HFFc6 (cell line): ENCODE results near the gene HNRNPA1. TPM values are rescaled to one million over a fixed set of nuclear protein-coding genes. Genes with fewer than 3 reads are reported as not detected.

Experiments
- DNase-seq: peaks from one replicate; pipeline ENCODE4 v3.0.0-alpha.2; 2018
- H3K27ac Mint-ChIP-seq: 2 replicates; pipeline ENCODE4 v1.8.0; 2020; ENCODE audit warnings: mild to moderate bottlenecking, mixed read lengths
- H3K27me3 Mint-ChIP-seq: 2 replicates; pipeline ENCODE4 v1.8.0; 2021; ENCODE audit warnings: mild to moderate bottlenecking, moderate library complexity, mixed read lengths; ENCODE audit not compliant: insufficient read depth
- H3K36me3 Mint-ChIP-seq: 2 replicates; pipeline ENCODE4 v1.8.0; 2021; ENCODE audit warnings: low read depth, mixed read lengths
- H3K4me1 Mint-ChIP-seq: 2 replicates; pipeline ENCODE4 v1.8.0; 2020; ENCODE audit warnings: low read depth, mixed read lengths
- H3K4me3 Mint-ChIP-seq: 2 replicates; pipeline ENCODE4 v1.8.0; 2020; ENCODE audit warnings: mild to moderate bottlenecking, moderate library complexity, mixed read lengths
- H3K9me3 Mint-ChIP-seq: 2 replicates; pipeline ENCODE4 v1.8.0; 2020; ENCODE audit warnings: mild to moderate bottlenecking, mixed read lengths
- CTCF ChIP-seq: fragments of 200-600 bp; sonication (generic); IDR thresholded peaks from 2 replicates; pipeline ENCODE4 v1.5.0; 2021; ENCODE audit warnings: antibody characterized with exemption, mild to moderate bottlenecking
- total RNA-seq, 6 experiments: library from RNA; stranded (reverse); fragmentation: NEBNext Ultra II Directional; extraction: Animal tissue kit (Norgen Biotek cat#: 25700); gene quantifications; 2 replicates in 1 of 6; 3 replicates in 5 of 6; pipeline ENCODE4 v1.2.3, GENCODE V29; 2021

HNRNPA1 gene
- total RNA-seq, 6 experiments from 2014 or later, result 768 to 1,141 (median 1,018) TPM

DNA sequence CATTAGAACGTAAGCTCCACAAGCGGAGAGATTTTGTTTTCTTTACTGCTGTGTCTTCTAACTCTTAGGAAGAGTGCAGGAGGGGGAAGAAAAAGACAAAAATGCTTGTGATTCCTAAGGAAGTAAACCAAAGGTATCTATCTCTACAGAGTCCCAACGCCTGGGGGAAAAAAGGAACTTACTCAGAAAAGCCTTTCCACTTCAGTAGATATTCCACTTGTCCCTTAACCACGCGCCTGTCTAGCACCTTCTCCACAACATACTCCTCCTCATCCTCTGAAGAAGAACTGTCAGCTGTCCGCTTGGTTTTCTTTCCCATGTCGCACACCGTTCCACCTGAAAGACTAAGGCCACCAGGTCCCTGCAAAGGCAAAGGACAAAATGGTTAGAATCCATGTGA, 23.2 kb upstream of the HNRNPA1 start:
- H3K36me3 Mint-ChIP-seq, result peaks cover 23% of the 10 kb centered on the region
- peaks cover 59% of the 10 kb centered on the region for H3K4me1 Mint-ChIP-seq
- no peak for DNase-seq
- peak overlapping the region; percentile 62 for H3K4me3 Mint-ChIP-seq
- H3K9me3 Mint-ChIP-seq, result no peaks in the 10 kb centered on the region
- H3K27me3 Mint-ChIP-seq, result no peaks in the 10 kb centered on the region; the same call in 1 of the 2 replicates
- no peak for TF ChIP-seq CTCF
- peak overlapping the region; percentile 97 for H3K27ac Mint-ChIP-seq

DNA sequence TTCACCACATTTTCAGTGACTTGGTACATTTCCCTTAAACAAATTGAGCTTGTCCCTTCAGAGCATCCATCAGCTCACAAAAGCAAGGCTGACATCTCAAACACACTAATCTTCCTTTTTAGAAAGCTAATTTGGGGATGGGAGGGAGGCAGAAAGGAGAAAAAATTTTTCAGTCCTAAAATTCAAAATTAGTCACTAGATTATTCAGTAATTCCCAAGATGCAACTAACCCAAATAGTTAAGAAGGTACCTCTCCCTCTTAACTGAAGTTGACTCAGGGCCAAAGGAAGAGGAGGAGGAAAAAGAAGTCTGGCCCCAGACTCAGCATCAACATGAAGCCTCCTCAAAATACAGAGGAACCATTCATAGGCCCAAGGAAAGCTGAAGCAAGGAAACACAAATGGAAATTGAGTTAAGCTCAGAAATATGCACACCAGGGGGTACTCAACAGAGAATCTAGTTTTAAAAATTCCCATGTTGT, 22.3 kb upstream of the HNRNPA1 start:
- Mint-ChIP-seq H3K9me3 (no peaks in the 10 kb centered on the region), H3K4me3 (peak overlapping the region; percentile 88), H3K27me3 (no peaks in the 10 kb centered on the region; the same call in 1 of the 2 replicates), H3K27ac (peak overlapping the region; percentile 97), H3K36me3 (peaks cover 23% of the 10 kb centered on the region), H3K4me1 (peaks cover 59% of the 10 kb centered on the region)
- no peak for TF ChIP-seq CTCF
- peak; percentile 36 for DNase-seq

- Mint-ChIP-seq H3K36me3 (peaks cover 20% of the 10 kb centered on the region), H3K27me3 (no peaks in the 10 kb centered on the region; the same call in 1 of the 2 replicates), H3K9me3 (no peaks in the 10 kb centered on the region), H3K27ac (peak overlapping the region; percentile 97), H3K4me1 (peaks cover 59% of the 10 kb centered on the region), H3K4me3 (peak overlapping the region; percentile 88)
- no peak for TF ChIP-seq CTCF
- peak; percentile 84 for DNase-seq
Observed at GRCh38 chr12:54259194-54260011, 21.1 kb upstream of the HNRNPA1 start.

- Mint-ChIP-seq H3K9me3 (no peaks in the 10 kb centered on the region), H3K4me1 (peaks cover 63% of the 10 kb centered on the region), H3K36me3 (peaks cover 15% of the 10 kb centered on the region), H3K27ac (peak overlapping the region; percentile 86), H3K27me3 (no peaks in the 10 kb centered on the region), H3K4me3 (peak overlapping the region; percentile 56)
- TF ChIP-seq CTCF, result no peak
- no peak for DNase-seq
Observed at GRCh38 chr12:54261815-54262402, 18.6 kb upstream of the HNRNPA1 start.

DNA sequence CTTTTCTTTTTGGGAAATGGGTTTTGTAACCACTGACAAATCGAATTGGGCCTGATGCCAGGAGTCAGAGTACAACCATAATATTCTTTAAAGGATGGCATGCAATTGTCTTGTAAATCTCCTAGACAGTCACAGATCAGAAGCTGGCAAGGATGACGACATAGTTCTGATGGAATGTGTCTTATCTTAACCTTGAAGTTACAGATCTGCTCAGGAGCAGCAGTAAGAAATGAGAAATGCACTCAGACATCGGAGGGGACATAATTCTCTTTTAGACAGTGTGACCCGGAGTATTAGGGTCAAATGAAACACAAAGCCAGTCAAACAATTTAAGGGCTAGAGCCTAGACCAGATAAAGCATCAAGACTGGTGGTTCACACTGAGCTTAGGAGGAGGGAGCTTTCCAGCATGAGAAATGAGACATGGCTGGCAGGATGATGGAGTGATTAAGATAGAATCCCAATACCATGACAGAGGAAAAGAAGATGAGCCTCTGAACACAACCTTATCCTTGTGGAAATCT, 18.1 kb upstream of the HNRNPA1 start:
- Mint-ChIP-seq H3K36me3 (peaks cover 13% of the 10 kb centered on the region), H3K9me3 (no peaks in the 10 kb centered on the region), H3K4me1 (peaks cover 61% of the 10 kb centered on the region), H3K27ac (peak overlapping the region; percentile 86), H3K27me3 (no peaks in the 10 kb centered on the region), H3K4me3 (peak overlapping the region; percentile 56)
- DNase-seq, result peak; percentile 71
- no peak for TF ChIP-seq CTCF
